Central memory CD8-positive, alpha-beta T cell (primary cell): Measurements from ENCODE around the gene CTDNEP1.
A peak's percentile ranks its signal among the peaks of the same experiment; 100 is the strongest.

Experiments used
- ATAC-seq: fragments of 150-1000 bp; cut with Tn5 transposase; replicated peaks from 2 replicates; pipeline ENCODE4 v1.10.0; 2022; ENCODE audit warnings: mild to moderate bottlenecking, moderate FRiP score, moderate number of reproducible peaks; ENCODE audit not compliant: poor library complexity, severe bottlenecking; ENCODE audit errors: extremely low read depth
- DNase-seq, 2 donors: peaks; one replicate each; pipeline ENCODE4 v3.0.0; 2021; ENCODE audit warnings: low spot score in 2 of 2
- H3K27ac Mint-ChIP-seq: one replicate; pipeline ENCODE4 v1.8.0; 2022; ENCODE audit warnings: low read depth, mild to moderate bottlenecking, moderate library complexity, mixed read lengths
- H3K27me3 Mint-ChIP-seq: one replicate; pipeline ENCODE4 v1.8.0; 2022; ENCODE audit warnings: mixed read lengths
- H3K36me3 Mint-ChIP-seq: one replicate; pipeline ENCODE4 v1.8.0; 2022; ENCODE audit warnings: mild to moderate bottlenecking, moderate library complexity, mixed read lengths; ENCODE audit not compliant: insufficient read depth
- H3K4me1 Mint-ChIP-seq: one replicate; pipeline ENCODE4 v1.8.0; 2022; ENCODE audit warnings: mixed read lengths
- H3K4me3 Mint-ChIP-seq: one replicate; pipeline ENCODE4 v1.8.0; 2022; ENCODE audit warnings: mild to moderate bottlenecking, moderate library complexity, mixed read lengths
- H3K9me3 Mint-ChIP-seq: one replicate; pipeline ENCODE4 v1.8.0; 2022; ENCODE audit warnings: mixed read lengths

Gene CTDNEP1

DNA sequence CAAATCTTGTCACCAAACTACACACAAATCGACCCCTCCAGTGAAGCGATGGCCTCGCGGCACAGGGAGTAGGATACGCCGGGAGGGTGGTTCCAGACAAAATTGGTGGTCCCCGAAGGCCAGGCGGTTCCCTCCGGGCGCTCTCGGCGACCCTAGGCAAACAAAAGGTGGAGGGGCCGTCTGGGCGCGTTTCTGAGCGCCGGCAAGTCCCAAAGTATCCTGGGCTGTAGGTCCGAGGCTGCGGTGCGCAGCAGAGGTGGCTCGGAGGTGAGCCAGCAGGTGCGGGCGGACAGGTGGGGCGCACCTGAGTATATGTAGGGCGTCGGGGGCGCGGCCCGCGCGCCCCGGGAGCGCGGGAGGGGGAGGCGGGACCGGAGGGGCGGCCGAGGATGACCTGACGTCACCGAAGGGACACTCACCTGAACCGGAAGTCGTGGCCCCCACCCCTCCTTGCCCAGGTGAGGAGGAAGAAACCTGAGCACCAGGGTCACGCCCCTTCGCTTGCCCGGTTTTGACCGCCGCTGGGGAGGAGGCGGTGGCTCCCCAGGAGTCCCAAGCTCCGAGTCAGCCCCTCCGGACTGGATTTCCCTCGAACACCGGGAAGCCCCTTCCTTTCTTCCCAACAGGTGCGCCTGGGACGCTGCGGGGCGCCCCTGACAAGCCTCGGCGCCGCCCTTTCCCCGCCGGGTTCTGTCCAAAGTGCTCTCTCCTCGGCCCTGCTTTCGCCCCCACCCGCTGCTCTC, 10.8 kb upstream of the CTDNEP1 start, which contains the start of gene CLDN7:
CLDN7 (minus strand) TSS at position 287 of the 743 bp plus-strand sequence. CDS start 435 bp downstream, outside the sequence.
- peaks cover 34% of the 10 kb centered on the region for H3K27me3 Mint-ChIP-seq
- peaks cover 18% of the 10 kb centered on the region for H3K4me1 Mint-ChIP-seq
- H3K27ac Mint-ChIP-seq, result peak within 1 kb of the TSS; percentile 86
- H3K36me3 Mint-ChIP-seq, result peaks cover 9% of the 10 kb centered on the region
- no peaks in the 10 kb centered on the region for H3K9me3 Mint-ChIP-seq
- DNase-seq, result no peak
- no peak for ATAC-seq
- peak within 1 kb of the TSS; percentile 77 for H3K4me3 Mint-ChIP-seq

DNA sequence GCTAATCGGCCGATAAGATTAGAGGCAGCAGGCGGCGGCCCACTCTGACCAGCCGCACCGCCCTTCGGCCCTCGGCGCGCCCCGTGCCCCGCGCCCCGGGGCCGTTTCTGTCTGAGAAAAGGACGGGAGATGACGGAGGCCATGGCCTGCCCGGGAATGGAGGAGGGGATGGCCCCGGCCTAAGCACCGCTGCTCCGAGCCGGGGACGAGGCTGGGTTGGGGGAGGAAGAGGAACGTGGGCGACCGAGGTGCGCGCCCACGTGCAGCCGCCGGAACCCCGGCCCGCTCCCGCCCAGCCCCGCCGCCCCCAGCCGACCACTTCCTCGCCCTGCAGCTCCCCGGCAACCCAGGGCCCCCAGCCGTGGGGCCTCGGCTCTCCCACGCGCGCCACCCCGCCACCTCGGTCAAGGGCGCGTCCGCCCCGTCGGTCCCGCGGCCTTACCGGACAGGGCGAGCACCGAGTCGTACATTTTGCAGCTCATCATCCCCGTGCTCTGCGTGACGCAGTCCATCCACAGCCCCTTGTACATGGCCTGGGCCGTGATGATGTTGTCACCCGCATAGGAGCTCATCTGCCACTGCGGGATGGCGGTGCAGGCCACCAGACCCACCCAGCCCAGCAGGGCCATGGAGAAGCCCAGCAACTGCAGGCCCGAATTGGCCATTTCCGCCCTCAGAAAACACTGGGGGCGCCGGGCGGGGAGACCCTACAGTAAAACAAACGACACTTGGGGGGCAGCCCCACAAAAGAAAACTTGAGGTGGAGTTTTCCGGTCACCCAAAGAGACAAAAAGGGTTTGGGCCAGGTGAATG, 10.1 kb upstream of the CTDNEP1 start:
- peaks cover 18% of the 10 kb centered on the region for H3K4me1 Mint-ChIP-seq
- H3K27ac Mint-ChIP-seq, result no peak overlapping the region

DNA sequence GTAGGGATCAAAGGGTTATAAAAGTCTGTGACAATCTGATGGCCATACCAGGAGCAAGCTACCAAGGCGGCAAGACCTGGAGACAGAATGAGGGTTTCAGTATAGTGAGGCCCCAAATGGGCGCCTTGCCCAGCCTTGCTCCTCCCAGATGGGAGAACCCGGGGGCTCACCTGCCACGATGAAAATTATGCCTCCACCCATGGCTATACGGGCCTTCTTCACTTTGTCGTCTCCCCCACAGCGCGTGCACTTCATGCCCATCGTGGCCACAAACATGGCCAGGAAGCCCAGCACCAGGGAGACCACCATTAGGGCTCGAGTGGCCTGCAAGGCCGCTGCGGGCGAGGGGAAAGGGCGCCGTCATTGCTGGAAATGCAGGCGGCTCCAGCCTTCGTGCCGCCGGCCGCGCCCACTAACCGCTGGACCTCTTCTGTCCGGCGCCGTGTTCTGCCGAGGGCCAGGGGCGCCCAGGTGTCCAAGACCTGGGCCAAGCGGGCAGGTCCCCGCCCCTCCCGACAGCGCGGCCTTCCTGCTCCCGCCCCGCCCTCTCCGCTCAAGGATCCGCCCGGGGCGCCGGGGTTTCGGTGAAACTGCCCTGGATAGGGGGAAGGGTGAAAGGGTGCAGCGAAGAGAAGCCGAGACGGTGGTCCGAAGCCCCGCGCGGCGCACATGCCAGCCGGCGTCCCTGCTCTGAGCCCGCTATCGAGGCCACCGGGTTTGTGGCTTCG, 9.3 kb upstream of the CTDNEP1 start:
- ATAC-seq, result peak; percentile 41
- peaks cover 18% of the 10 kb centered on the region for H3K4me1 Mint-ChIP-seq
- peaks cover 21% of the 10 kb centered on the region for H3K36me3 Mint-ChIP-seq
- H3K27me3 Mint-ChIP-seq, result peaks cover 22% of the 10 kb centered on the region
- no peak overlapping the region for H3K27ac Mint-ChIP-seq
- DNase-seq, result no peak
- no peaks in the 10 kb centered on the region for H3K9me3 Mint-ChIP-seq
- peak overlapping the region; percentile 75 for H3K4me3 Mint-ChIP-seq

More for the DNA sequence above, 10.1 kb upstream of the CTDNEP1 start:
- peak overlapping the region; percentile 75 for H3K4me3 Mint-ChIP-seq
- ATAC-seq, result peak; percentile 10
- H3K36me3 Mint-ChIP-seq, result peaks cover 16% of the 10 kb centered on the region
- DNase-seq, result no peak
- H3K9me3 Mint-ChIP-seq, result no peaks in the 10 kb centered on the region
- peaks cover 28% of the 10 kb centered on the region for H3K27me3 Mint-ChIP-seq

DNA sequence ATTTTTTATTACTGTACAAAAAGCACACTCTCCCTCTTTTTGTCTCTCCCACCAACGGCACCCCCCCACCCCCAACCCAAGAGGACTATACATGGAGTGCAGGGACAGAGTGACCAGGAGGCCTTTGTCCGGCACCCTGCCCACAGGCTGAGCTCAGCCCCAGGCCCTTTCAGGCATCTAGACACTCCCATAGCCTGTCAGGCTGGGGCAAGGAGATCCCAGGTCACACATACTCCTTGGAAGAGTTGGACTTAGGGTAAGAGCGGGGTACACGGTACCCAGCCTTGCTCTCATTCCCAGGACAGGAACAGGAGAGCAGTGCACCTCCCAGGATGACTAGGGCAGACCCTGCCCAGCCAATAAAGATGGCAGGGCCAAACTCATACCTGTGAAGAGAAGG, 8.6 kb upstream of the CTDNEP1 start:
- H3K9me3 Mint-ChIP-seq, result no peaks in the 10 kb centered on the region
- ATAC-seq (no peak), DNase-seq (no peak)
- peaks cover 22% of the 10 kb centered on the region for H3K27me3 Mint-ChIP-seq
- H3K4me3 Mint-ChIP-seq, result peak overlapping the region; percentile 18
- peaks cover 25% of the 10 kb centered on the region for H3K36me3 Mint-ChIP-seq
- H3K27ac Mint-ChIP-seq, result no peak overlapping the region
- H3K4me1 Mint-ChIP-seq, result peaks cover 18% of the 10 kb centered on the region

DNA sequence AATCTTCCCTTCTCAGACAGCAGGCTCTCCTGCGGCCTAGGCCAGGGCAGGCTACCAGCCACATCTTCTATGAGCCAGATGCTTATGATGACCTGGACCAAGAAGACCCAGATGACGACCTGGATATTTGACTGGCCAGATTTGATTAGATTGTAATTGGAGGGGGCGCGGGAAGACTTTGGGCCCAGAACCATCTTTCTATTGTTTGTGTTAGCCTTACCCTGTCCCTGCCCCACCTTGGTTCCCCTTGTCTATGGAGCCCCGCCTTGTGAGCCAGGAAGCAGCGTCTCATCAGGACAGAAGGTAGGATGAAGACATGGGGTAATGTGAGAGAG, 8.0 kb upstream of the CTDNEP1 start:
- Mint-ChIP-seq H3K27ac (no peak overlapping the region), H3K36me3 (peaks cover 31% of the 10 kb centered on the region), H3K4me1 (peaks cover 22% of the 10 kb centered on the region), H3K27me3 (peaks cover 22% of the 10 kb centered on the region), H3K4me3 (no peak overlapping the region), H3K9me3 (no peaks in the 10 kb centered on the region)
- ATAC-seq, result no peak
- no peak for DNase-seq

DNA sequence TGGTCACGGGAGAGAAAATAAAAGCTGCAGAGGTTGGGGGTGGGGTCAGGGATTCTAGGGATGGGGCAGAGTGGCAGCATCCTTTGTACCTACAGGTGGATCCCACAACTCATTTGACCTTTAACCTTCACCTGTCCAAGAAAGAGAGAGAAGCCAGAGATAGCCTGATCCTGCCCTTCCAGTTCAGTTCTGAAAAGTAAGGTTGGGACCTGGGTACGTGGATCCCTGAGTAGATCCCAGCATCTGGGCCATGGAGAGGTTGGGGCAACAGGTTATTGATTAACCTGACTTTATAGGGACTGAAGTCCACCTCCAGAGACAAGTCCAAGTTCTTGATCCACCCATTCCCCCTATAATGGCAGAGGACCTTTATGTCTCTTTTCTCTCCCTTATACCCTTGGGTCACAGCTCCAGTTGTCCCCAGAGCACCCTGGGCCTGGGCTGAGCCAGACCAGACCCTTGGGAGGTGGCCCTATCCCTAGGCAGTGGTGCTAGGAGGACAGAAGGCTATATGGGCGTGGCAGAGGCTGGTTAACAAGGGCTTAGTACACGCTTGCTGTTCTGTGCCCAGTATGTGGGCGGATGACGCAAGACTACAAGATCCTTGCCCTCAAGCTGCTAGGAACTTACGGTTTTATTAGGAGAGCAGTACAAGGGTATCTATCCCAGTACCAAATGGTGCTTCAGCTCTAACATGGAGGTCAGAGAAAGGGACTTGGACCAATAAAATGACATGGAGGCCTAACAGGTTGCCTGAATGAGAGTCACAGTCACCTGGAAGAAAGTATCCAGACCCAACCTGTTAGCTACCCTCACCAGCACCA, 7.4 kb upstream of the CTDNEP1 start:
- Mint-ChIP-seq H3K4me1 (peaks cover 19% of the 10 kb centered on the region), H3K36me3 (peaks cover 34% of the 10 kb centered on the region), H3K4me3 (no peak overlapping the region), H3K27ac (no peak overlapping the region), H3K27me3 (peaks cover 16% of the 10 kb centered on the region), H3K9me3 (no peaks in the 10 kb centered on the region)
- DNase-seq, result no peak
- ATAC-seq, result no peak

DNA sequence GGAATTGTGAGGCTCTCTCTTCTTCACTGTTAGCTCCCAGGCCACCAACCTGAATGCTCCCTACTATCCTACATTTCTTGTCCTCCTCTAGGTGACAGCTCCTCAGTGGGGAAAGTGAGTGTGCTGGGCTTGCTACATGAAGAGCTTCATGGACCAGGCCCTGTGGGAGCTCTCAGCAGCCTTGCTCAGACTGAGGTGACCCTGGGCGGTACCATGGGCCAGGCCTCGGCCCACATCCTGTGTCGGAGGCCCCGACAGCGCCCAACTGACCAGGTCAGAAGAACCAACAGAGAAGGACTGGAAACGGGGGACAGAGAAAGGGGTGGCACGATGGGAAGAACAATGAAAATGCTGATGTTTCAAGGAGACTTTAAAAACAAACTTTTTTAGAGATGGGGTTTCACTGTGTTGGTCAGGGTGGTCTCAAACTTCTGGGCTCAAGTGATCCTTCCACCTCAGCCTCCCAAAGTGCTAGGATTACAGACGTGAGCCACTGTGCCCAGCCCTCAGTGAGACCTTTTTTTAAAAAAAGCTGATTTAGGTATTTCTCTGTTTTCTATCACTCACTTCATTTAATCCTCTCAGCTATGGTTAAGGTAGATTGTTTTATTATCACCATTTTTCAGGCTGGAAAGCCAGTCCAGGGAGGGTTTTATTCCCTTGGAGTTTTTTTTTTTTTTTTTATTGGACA, 5.4 kb upstream of the CTDNEP1 start:
- H3K27me3 Mint-ChIP-seq, result no peaks in the 10 kb centered on the region
- peaks cover 46% of the 10 kb centered on the region for H3K36me3 Mint-ChIP-seq
- ATAC-seq, result no peak
- H3K9me3 Mint-ChIP-seq, result no peaks in the 10 kb centered on the region
- no peak for DNase-seq
- H3K27ac Mint-ChIP-seq, result no peak overlapping the region
- peaks cover 19% of the 10 kb centered on the region for H3K4me1 Mint-ChIP-seq
- H3K4me3 Mint-ChIP-seq, result no peak overlapping the region

DNA sequence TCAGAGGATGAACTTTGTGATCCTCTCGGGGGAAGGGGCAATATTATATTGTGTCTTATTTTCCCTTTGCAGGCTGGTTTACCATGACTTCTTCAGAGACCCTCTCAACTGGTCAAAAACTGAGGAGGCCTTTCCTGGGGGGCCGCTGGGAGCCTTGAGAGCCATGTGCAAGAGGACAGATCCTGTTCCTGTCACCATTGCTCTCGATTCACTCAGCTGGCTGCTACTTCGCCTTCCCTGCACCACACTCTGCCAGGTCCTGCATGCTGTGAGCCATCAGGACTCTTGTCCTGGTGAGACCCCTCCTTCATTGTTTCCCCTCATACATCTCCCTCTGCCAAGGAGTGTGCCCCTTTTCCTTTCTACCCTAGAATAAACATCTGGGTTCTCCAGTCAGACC, 3.0 kb upstream of the CTDNEP1 start:
- no peak overlapping the region for H3K4me3 Mint-ChIP-seq
- peaks cover 33% of the 10 kb centered on the region for H3K4me1 Mint-ChIP-seq
- no peak overlapping the region for H3K27ac Mint-ChIP-seq
- peaks cover 51% of the 10 kb centered on the region for H3K36me3 Mint-ChIP-seq
- H3K9me3 Mint-ChIP-seq, result no peaks in the 10 kb centered on the region
- no peak for DNase-seq
- no peaks in the 10 kb centered on the region for H3K27me3 Mint-ChIP-seq
- no peak for ATAC-seq

DNA sequence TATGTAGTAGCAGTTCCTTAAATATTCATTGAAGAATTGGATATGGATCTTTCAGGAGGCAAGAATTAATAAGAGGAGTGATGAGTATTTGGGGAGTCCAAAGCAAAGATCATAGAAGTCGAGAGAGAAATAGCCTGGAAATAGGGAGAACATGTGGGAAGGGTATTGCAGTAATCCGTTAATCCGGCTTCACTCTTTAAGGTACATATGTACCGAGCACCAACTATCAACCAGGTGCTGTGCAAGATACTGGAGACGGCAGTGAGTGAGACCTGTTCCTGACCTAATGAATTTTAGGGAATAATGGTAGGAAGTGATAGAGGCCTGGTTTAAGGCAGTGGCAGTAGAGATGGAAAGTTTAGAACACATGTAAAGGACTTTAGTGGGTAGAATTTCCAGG, 1.5 kb upstream of the CTDNEP1 start:
- Mint-ChIP-seq H3K36me3 (peaks cover 52% of the 10 kb centered on the region), H3K4me1 (peaks cover 46% of the 10 kb centered on the region), H3K9me3 (no peaks in the 10 kb centered on the region), H3K27ac (peak overlapping the region; percentile 93), H3K4me3 (peak overlapping the region; percentile 93), H3K27me3 (no peaks in the 10 kb centered on the region)
- ATAC-seq (no peak), DNase-seq (no peak)

DNA sequence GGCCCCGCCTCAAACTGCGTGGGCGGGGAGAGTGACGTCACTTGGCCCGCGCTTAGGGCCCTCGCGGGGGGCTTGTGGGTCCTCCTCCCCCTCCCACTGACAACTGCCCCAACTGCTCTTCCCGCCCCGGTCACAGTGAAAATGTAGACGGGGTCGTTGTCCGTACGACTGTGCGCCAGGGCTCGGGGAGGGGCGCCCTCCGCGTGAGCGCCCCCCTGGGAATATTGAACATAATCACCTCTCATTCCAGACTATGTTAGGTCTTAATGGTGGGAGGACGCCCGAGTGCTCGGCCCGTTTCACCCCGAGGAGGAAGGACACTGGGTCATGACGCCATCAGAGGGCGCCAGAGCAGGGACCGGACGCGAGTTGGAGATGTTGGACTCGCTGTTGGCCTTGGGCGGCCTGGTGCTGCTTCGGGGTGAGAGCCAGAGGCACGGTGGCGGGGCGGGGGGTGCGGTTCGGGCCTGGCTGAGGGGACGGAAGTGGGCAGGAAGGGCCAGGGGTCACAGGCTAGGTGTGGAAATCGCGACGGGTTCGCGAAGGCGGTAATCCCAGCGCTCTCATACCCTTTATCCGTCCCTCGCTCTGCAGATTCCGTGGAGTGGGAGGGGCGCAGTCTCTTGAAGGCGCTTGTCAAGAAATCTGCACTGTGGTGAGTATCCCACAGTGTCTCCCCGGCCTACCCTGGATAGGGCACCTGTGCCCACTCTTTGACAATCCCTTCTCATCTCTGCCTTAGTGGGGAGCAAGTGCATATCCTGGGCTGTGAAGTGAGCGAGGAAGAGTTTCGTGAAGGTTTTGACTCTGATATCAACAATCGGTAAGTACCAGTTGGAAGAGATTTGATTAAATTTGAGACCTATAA, 876 bp upstream of the CTDNEP1 start, which contains the start of gene ELP5:
ELP5 (plus strand) TSS at position 40 of the 868 bp plus-strand sequence; CDS start at position 376, 336 bp downstream.
- H3K4me3 Mint-ChIP-seq, result peak within 1 kb of the TSS; percentile 93
- no peaks in the 10 kb centered on the region for H3K27me3 Mint-ChIP-seq
- H3K27ac Mint-ChIP-seq, result peak within 1 kb of the TSS; percentile 93
- ATAC-seq, result peak; percentile 57
- H3K36me3 Mint-ChIP-seq, result peaks cover 50% of the 10 kb centered on the region
- DNase-seq, result peak; percentile 80 to 83
- H3K9me3 Mint-ChIP-seq, result no peaks in the 10 kb centered on the region
- H3K4me1 Mint-ChIP-seq, result peaks cover 46% of the 10 kb centered on the region
